NCI-H345 (cell line): ENCODE measurements around the gene PCCA.
A peak's percentile ranks its signal among the peaks of the same experiment; 100 is the strongest.
"Not testable (repeated sequence)": the region's sequence is repeated elsewhere in the genome, so short reads cannot be mapped to it uniquely, and the experiment has no call there.

ENCODE experiments used
- DNase-seq: peaks from one replicate; lab custom pipeline; 2025; lab: John Stamatoyannopoulos, UW

Gene PCCA

GRCh38 chr13:100510208-100510957 lies 421.5 kb downstream of the PCCA start:
- peak; percentile 68 for DNase-seq

DNA sequence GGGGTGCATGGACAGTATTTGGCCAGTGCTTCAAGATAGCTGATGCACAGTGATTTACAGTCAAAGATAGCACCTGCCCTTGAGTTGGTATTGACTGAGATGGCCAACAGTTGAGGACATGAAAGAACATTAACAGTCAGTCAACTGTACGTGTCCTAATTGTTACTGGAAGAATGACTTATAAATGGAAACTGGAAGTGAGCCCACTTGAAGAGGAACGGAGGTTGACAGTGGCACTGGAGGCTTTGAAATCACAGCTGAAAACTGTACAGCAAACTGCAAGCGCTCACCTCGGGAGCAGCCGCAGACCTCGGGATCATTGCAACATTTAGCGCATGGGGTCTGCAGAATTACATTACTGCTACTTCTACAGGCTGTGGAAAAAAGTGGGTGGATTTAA lies 422.6 kb downstream of the PCCA start:
- DNase-seq: peak; percentile 75

GRCh38 chr13:100512422-100512821 lies 423.5 kb downstream of the PCCA start:
- peak; percentile 21 for DNase-seq

- no peak for DNase-seq
These were observed 424.3 kb downstream of the PCCA start for GRCh38 chr13:100513171-100513570.

DNA sequence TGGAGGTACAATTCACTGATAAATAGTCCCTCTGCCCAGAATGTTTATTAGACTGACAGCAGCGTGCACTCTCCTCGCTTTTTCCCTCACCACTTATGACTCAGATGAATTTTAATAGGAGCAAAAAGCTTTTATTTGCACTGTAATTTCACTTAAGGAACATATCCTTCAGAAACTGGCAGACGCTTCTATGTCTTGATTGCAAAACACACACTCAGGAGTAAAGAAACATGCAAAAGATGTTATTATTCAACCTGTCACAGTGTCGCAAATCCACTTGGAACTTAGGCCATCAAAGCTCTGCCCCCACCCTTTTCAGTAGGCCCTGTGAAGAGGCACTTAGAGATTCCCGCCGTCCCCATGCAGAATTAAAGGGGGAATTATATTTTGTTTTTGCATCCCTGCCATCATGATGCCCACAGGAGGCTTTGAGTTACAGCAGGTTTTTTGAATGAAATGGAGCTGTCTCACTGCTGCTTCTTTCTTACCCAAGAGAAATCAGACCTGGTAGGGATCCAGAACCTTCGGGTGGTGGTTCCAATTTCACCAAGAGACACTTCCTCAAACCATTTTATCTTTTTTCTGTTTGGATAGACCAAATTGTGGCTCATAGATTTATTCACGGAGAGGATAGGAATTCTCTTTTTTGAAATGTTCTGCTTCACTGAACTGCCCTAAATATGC lies 425.2 kb downstream of the PCCA start:
- peak; percentile 77 for DNase-seq

DNA sequence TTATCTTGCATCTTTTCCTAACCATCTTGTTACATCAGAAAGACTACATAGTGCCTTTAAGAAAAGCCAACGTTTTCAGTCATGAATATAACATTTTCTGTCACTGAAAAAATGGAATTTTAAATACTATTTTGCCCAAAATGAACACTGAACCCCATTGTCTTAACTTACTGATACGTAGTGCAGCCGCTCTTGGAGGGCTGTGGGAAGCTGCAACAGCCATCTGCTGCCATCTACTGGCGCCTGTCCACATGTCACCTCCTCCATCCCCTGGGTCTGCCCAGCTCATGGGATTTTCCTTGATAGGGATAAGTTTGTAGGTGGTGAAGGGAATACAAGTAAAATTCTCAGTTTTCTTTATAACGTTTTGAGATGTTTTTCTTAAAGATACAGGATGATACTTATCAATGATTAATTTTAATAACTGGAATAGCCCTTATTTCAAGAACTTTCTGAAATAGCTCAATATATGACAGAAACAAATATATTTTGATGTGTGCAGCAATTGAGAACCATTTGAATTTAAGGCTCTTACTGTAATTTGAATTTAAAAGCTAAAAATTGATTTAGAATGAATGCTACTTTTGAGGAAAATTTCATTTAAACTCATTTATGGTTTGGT lies 426.0 kb downstream of the PCCA start:
- DNase-seq: peak; percentile 87

GRCh38 chr13:100515410-100515800 lies 426.5 kb downstream of the PCCA start:
- no peak for DNase-seq

- DNase-seq: no peak
These were observed 428.2 kb downstream of the PCCA start for GRCh38 chr13:100517135-100517534.

- no peak for DNase-seq
These were observed 428.8 kb downstream of the PCCA start for GRCh38 chr13:100517728-100518127.

GRCh38 chr13:100518394-100519062 lies 429.6 kb downstream of the PCCA start:
- no peak for DNase-seq

- no peak for DNase-seq
These were observed 430.7 kb downstream of the PCCA start for GRCh38 chr13:100519626-100520025.

- DNase-seq: no peak
These were observed 432.3 kb downstream of the PCCA start for GRCh38 chr13:100520936-100521850.

GRCh38 chr13:100521851-100522617 lies 433.1 kb downstream of the PCCA start:
- no peak for DNase-seq

- DNase-seq: no peak
These were observed 433.9 kb downstream of the PCCA start for GRCh38 chr13:100522618-100523309.

DNA sequence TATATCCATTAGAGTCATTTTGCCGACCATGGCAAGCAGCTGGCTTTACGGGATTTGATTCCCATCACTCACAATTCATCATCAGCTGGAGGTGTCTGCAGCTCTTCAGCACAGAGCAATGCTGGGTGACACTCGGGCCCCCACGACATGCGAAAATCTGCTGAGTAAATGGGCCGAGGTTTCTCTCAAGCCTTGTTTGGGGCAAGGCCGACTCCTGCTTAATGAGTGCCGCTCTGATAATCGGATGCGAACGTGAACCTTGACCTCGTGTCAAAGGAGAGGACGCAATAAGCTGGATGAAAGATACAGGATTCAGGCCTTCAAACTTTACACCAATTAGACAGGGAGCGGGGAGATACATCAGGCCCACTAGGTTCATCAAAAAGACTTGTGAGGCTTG lies 434.5 kb downstream of the PCCA start:
- DNase-seq: no peak

DNA sequence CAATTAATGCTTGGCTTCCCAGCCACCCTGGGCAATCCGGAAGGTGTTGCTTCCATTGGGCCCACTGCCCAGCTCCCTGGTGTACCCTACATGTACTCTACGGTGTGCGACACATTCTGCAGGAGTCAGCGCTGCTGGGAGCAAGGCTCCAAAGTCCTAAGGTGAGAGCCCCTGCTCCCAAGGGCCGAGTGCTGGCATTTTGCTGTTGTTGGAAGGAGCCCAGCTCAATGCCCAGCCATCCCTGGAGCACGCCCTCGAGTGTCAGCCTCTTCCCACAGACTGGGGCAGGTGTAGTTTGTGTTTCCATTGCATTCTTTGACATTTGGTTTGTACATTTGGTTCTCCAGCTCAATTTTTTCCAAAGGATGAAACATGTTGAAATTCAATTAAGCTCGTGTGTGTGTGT lies 435.1 kb downstream of the PCCA start:
- DNase-seq: no peak

GRCh38 chr13:100524688-100525087 lies 435.8 kb downstream of the PCCA start:
- not testable (repeated sequence) for DNase-seq

DNA sequence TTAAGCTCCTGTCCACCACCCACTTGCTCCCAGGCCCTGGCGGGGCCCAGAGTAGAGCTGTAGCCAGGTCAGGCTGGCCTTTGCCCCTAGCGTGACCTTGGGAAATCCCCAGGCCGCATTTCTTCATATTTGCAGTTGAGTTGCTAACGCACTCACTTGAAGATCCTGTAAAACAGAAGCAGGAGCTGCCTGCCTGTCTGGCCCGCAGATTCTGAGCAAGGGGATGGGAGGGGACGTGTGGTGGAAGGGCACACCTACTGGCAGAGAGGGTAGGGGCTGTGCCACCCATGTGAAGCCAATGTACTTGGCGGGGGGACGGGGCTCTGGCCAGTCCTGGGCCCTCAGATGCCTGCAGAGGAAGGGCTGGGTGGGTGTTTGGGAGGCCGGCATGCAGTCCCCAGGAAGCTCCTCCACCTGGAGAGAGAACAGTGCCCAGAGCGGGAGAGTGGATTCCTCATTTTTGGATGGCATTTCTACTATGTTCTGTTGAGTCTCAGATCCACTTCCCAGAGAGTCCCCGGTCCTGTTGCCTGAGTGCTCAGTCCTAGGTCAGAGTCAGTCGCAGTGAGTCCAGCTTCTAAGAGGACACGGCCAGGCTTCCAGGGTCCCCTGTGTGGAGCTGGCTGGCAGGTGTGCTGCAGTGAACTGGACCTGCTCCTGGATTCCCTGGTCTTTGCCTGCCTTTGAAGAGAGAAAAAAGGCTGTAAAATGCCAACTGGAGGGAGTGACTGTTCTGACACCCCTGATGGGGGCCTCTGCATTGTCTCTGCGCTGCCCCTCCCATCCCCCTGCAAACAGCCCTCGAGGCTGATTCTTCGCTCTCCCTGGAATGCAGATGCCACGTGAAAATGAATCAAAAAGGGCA lies 436.8 kb downstream of the PCCA start:
- DNase-seq: no peak

DNA sequence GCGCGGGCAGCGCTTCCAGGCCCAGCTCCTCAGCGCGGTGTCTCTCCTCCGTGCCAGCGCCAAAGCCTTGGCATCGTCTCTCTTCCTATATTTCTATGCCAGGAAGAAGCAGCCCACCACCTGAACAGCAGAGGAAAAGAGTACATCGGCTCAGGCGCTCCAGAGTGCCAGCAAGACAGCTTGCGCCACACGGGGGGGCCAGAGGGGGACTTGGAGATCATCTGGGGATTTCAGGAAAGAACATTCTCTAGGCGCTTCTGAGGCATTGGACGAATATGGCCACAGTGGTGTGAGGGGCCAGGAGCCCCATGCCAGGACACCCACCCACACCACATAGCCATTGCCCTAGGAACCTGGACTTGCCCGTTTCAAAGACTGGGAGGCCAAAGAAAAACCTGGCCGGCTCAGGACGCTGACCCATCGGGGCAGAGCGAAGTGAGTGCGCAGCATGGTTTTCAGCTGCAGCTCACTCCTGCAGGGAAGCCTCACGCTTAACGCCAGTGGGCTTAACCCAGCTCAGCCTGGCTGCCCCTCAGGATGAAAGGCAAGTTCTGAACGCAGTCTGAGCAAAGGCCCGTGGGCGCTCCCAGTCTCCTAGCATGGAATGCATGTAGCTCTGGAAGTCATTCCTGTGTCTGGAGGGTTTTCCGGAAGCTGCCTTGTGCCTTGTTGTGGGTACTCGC lies 437.6 kb downstream of the PCCA start:
- no peak for DNase-seq
